ENCODE measurements around the gene FAM184A. TPM values are rescaled to one million over a fixed set of nuclear protein-coding genes. Genes with fewer than 3 reads are reported as not detected.

Gene FAM184A
- total RNA-seq, 1 experiment from 2014 or later: 1.3 TPM

DNA sequence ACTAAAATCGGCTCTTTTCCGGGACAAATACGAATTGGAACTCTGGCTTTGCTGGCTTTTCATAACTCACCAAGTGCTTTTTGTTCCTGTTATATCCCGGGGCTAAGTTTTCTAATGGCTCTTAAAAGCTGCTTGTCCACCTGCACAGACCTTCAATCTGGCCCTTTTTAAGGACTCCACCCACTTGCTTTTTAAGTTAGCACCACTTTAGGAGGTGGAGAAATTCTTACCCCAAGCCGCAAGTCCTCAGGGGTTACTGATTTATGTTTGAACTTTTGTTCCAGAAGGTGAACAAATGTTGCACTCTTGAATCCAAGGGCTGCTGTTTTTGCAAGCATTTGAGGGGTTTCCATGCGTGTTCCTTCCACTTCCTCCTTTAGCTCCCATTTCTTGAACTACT, 37.8 kb downstream of the FAM184A start:
- no peaks in the 10 kb centered on the region for H3K4me1 Mint-ChIP-seq (ENCODE audit: insufficient read depth, unreplicated experiment)
- BruUV-seq (replicated peaks): no TSS peak
- no peaks in the 10 kb centered on the region for H3K27me3 Mint-ChIP-seq (ENCODE audit: insufficient read depth, unreplicated experiment)
- ChIA-PET POLR2A (interaction anchor here (0.7 kb wide), 2 partner anchors 15 to 951 kb away, joined by 3 to 4 read pairs; no protein-coding TSS in a partner anchor), CTCF (interaction anchor here (1.8 kb wide), 1 partner anchor 16 kb away, joined by 7 read pairs; no protein-coding TSS in a partner anchor)
- TF ChIP-seq, protein P1, sequence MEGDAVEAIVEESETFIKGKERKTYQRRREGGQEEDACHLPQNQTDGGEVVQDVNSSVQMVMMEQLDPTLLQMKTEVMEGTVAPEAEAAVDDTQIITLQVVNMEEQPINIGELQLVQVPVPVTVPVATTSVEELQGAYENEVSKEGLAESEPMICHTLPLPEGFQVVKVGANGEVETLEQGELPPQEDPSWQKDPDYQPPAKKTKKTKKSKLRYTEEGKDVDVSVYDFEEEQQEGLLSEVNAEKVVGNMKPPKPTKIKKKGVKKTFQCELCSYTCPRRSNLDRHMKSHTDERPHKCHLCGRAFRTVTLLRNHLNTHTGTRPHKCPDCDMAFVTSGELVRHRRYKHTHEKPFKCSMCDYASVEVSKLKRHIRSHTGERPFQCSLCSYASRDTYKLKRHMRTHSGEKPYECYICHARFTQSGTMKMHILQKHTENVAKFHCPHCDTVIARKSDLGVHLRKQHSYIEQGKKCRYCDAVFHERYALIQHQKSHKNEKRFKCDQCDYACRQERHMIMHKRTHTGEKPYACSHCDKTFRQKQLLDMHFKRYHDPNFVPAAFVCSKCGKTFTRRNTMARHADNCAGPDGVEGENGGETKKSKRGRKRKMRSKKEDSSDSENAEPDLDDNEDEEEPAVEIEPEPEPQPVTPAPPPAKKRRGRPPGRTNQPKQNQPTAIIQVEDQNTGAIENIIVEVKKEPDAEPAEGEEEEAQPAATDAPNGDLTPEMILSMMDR (IDR thresholded peaks at IDR 0.05; ENCODE audit: unreplicated experiment): no peak
- no peaks in the 10 kb centered on the region for H3K36me3 Mint-ChIP-seq (ENCODE audit: insufficient read depth, unreplicated experiment)
- H3K4me3 Mint-ChIP-seq (ENCODE audit: unreplicated experiment): no peak overlapping the region
- H3K9me3 Mint-ChIP-seq (ENCODE audit: unreplicated experiment): no peaks in the 10 kb centered on the region
- DNase-seq (ENCODE audit: unreplicated experiment): no peak
- H3K27ac Mint-ChIP-seq (ENCODE audit: low read depth, unreplicated experiment): no peak overlapping the region
- intact Hi-C loops (cut with micrococcal nuclease): no loop called here

- BruUV-seq (replicated peaks): no TSS peak
- no peaks in the 10 kb centered on the region for H3K36me3 Mint-ChIP-seq (ENCODE audit: insufficient read depth, unreplicated experiment)
- no peaks in the 10 kb centered on the region for H3K27me3 Mint-ChIP-seq (ENCODE audit: insufficient read depth, unreplicated experiment)
- TF ChIP-seq, protein P1 (IDR thresholded peaks at IDR 0.05; ENCODE audit: unreplicated experiment): no peak
- CTCF ChIA-PET: interaction anchor here (1.8 kb wide), 1 partner anchor 16 kb away, joined by 7 read pairs; no protein-coding TSS in a partner anchor
- H3K4me3 Mint-ChIP-seq (ENCODE audit: unreplicated experiment): no peak overlapping the region
- intact Hi-C loops (cut with micrococcal nuclease): no loop called here
- H3K9me3 Mint-ChIP-seq (ENCODE audit: unreplicated experiment): no peaks in the 10 kb centered on the region
- POLR2A ChIA-PET: interaction anchor here (0.7 kb wide), 1 partner anchor 15 kb away, joined by 4 read pairs; no protein-coding TSS in a partner anchor
- no peaks in the 10 kb centered on the region for H3K4me1 Mint-ChIP-seq (ENCODE audit: insufficient read depth, unreplicated experiment)
- DNase-seq (ENCODE audit: unreplicated experiment): no peak
- no peak overlapping the region for H3K27ac Mint-ChIP-seq (ENCODE audit: low read depth, unreplicated experiment)
Observed at GRCh38 chr6:119040229-119040628, 38.2 kb downstream of the FAM184A start.

GRCh38 chr6:119037941-119038623, 40.4 kb downstream of the FAM184A start:
- Mint-ChIP-seq H3K4me1 (ENCODE audit: insufficient read depth, unreplicated experiment) (no peaks in the 10 kb centered on the region), H3K36me3 (ENCODE audit: insufficient read depth, unreplicated experiment) (no peaks in the 10 kb centered on the region), H3K27me3 (ENCODE audit: insufficient read depth, unreplicated experiment) (no peaks in the 10 kb centered on the region), H3K27ac (ENCODE audit: low read depth, unreplicated experiment) (no peak overlapping the region), H3K4me3 (ENCODE audit: unreplicated experiment) (no peak overlapping the region), H3K9me3 (ENCODE audit: unreplicated experiment) (no peaks in the 10 kb centered on the region)
- CTCF ChIA-PET: no interaction called here
- TF ChIP-seq, protein P1 (IDR thresholded peaks at IDR 0.05; ENCODE audit: unreplicated experiment): no peak
- intact Hi-C loops (cut with micrococcal nuclease): no loop called here
- DNase-seq (ENCODE audit: unreplicated experiment): no peak
- POLR2A ChIA-PET: no interaction called here
- no TSS peak for BruUV-seq (replicated peaks)

DNA sequence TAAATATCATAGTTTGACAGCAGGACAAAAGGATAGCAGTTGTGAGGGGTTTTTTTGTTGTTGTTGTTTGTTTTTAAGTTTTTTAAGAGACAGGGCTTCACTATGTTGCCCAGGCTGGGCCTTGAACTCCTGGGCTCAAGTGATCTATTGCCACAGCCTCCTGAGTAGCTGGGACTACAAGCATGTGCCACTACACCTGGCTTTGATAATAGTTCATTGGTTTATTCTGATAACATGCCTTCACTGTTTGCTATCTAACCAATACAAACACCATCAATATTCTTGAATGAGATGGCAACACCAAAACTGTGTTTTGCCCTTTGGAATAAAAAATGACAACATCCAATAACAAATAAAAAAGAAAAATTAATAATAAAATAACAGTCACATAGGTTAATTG, 41.2 kb downstream of the FAM184A start:
- Mint-ChIP-seq H3K9me3 (ENCODE audit: unreplicated experiment) (no peaks in the 10 kb centered on the region), H3K4me3 (ENCODE audit: unreplicated experiment) (no peak overlapping the region), H3K27me3 (ENCODE audit: insufficient read depth, unreplicated experiment) (no peaks in the 10 kb centered on the region), H3K36me3 (ENCODE audit: insufficient read depth, unreplicated experiment) (no peaks in the 10 kb centered on the region), H3K27ac (ENCODE audit: low read depth, unreplicated experiment) (no peak overlapping the region), H3K4me1 (ENCODE audit: insufficient read depth, unreplicated experiment) (no peaks in the 10 kb centered on the region)
- CTCF ChIA-PET: interaction anchor here (1.1 kb wide), 1 partner anchor 73 kb away, joined by 3 read pairs; no protein-coding TSS in a partner anchor
- POLR2A ChIA-PET: no interaction called here
- DNase-seq (ENCODE audit: unreplicated experiment): no peak
- TF ChIP-seq, protein P1 (IDR thresholded peaks at IDR 0.05; ENCODE audit: unreplicated experiment): no peak
- no TSS peak for BruUV-seq (replicated peaks)
- intact Hi-C loops (cut with micrococcal nuclease): no loop called here

Data from MCF 10A (cell line).